HG02623 (cell line): Measurements from ENCODE around the gene STX1A.

ENCODE experiments used
- ATAC-seq: cut with Tn5 transposase; IDR thresholded peaks from one replicate; pipeline ENCODE4 v1.9.1; 2021; ENCODE audit warnings: moderate library complexity; ENCODE audit not compliant: unreplicated experiment

The STX1A gene

GRCh38 chr7:73652541-73652949, 66.9 kb downstream of the STX1A start:
- ATAC-seq = no peak

DNA sequence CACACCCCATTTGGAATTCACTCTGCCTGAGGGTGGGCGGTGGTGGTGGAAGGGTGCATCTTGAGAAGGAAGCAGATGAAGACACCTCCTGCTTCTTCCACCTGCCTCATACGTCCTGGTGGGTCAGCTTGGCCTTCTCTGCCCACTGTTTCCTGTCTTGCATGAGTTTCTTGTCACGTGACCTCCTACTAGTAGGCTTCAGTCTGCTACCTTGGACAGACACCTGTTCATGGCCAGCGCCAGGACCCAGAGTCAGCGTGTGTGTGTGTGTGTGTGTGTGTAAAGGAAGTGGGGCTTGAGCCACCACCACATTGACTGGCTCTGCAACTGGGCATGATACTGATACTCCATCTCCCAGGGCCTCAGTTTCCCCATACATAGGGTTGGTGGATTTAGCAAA, 68.9 kb downstream of the STX1A start:
- no peak for ATAC-seq

- ATAC-seq = no peak
Observed at GRCh38 chr7:73649576-73649975, 69.9 kb downstream of the STX1A start.
